Measurements from ENCODE around the gene CAMK4.

Gene CAMK4

DNA sequence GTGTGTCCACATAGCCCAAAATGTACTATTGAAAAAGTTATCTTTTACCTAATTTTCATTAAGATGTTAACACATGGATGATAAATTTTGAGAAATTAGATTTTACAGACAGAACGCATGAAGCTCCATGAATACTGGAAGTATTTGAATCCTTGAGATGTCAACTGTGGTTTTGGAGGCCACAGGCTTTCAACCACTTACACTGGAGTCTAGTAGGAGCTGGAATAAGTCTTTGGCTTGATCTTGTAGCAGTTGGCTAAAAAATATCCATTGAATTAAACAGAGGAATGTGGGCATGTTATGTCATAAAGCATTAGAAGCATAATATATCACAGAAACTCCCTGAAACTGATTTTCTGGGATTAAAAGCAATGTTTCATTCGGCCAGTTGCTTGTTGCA is 52.9 kb downstream of the CAMK4 start:
- no peak for DNase-seq (ENCODE audit: low read depth)
- no peak overlapping the region for H3K4me3 ChIP-seq (ENCODE audit: control insufficient read depth, low read depth, low read length)
- TF ChIP-seq, protein P1, sequence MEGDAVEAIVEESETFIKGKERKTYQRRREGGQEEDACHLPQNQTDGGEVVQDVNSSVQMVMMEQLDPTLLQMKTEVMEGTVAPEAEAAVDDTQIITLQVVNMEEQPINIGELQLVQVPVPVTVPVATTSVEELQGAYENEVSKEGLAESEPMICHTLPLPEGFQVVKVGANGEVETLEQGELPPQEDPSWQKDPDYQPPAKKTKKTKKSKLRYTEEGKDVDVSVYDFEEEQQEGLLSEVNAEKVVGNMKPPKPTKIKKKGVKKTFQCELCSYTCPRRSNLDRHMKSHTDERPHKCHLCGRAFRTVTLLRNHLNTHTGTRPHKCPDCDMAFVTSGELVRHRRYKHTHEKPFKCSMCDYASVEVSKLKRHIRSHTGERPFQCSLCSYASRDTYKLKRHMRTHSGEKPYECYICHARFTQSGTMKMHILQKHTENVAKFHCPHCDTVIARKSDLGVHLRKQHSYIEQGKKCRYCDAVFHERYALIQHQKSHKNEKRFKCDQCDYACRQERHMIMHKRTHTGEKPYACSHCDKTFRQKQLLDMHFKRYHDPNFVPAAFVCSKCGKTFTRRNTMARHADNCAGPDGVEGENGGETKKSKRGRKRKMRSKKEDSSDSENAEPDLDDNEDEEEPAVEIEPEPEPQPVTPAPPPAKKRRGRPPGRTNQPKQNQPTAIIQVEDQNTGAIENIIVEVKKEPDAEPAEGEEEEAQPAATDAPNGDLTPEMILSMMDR (conservative IDR thresholded peaks at IDR 0.05; ENCODE audit: control insufficient read depth, insufficient read depth, low read depth, low read length): no peak

DNA sequence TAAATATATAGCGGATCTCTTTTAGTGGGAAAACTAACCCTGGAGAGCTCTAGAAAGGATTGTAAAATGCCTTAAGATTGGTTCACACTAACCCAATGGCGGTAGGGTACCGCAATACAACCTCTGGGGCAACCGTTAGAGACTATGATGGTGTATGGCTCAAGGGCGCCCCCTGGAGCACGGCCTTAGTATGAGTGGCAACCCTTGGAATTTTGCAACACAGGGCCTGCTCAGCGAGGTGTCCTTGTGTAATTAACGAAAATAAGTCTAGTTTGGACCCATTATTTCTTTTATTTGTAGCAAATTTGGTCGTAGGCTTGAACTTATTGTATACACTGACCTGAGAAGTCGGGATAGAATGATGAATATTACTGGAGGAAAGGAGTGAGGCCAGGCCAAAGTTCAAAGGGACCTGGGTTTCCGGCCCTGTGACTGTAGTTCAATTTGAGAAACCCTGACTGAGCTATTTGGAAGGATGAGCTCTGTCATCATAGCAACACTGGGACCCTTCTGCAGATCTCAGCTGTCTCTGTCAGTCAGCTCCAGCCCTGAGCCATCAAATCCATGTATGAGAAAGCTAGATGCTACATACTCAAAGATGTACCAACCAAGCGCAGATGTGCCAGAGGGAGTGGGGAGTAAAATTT is 54.8 kb downstream of the CAMK4 start:
- no peak overlapping the region for H3K4me3 ChIP-seq (ENCODE audit: control insufficient read depth, low read depth, low read length)
- TF ChIP-seq, protein P1 (conservative IDR thresholded peaks at IDR 0.05; ENCODE audit: control insufficient read depth, insufficient read depth, low read depth, low read length): peak; percentile 61
- DNase-seq (ENCODE audit: low read depth): peak; percentile 24

DNA sequence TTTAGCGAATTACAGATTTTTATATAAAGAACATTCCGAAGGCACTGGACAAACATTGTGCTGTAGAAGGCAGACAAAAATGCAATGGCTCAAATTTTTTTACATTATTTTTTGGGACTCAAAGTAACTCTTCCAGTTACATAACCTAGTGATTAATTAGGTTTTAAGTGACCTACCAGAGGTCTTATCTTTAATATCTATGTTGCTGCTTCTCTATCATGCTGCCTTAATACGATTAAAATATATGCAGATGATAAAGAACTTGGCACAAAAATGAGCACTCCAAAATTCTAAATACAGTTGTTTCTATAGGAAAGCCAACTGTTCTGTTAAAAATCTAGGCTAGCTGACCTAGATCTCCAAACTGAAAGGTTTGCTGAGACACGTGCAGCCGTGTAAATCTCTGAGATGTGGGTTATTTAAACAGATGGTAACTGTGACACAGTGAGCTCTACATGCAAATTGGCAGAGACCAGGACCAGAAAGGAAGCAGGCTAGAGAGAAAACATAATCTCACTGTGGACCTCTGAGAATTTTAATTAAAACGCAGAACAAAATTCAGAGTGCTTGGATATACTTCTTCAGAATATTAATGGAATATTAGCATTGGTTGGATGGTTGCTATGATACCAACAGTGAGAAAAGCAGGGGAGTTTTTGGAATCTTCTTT is 56.2 kb downstream of the CAMK4 start:
- no peak overlapping the region for H3K4me3 ChIP-seq (ENCODE audit: control insufficient read depth, low read depth, low read length)
- no peak for DNase-seq (ENCODE audit: low read depth)
- TF ChIP-seq, protein P1 (conservative IDR thresholded peaks at IDR 0.05; ENCODE audit: control insufficient read depth, insufficient read depth, low read depth, low read length): no peak

DNA sequence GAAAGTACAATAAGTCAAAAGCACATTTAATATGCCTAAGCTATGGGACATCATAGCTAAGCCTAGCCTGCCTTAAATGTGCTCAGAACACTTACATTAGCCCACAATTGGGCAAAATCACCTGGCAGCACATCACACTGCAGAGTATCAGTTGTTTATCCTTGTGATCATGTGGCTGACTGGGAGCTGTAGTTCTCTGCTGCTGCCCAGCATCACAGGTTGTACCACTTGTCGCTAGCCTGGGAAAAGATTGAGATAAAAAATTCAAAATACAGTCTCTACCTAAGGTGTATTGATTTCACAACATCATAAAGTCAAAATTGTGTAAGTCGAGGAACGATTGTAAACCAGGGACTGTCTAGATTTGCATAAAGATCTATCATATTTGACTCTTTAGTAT is 58.6 kb downstream of the CAMK4 start:
- TF ChIP-seq, protein P1 (conservative IDR thresholded peaks at IDR 0.05; ENCODE audit: control insufficient read depth, insufficient read depth, low read depth, low read length): no peak
- no peak overlapping the region for H3K4me3 ChIP-seq (ENCODE audit: control insufficient read depth, low read depth, low read length)
- no peak for DNase-seq (ENCODE audit: low read depth)

DNA sequence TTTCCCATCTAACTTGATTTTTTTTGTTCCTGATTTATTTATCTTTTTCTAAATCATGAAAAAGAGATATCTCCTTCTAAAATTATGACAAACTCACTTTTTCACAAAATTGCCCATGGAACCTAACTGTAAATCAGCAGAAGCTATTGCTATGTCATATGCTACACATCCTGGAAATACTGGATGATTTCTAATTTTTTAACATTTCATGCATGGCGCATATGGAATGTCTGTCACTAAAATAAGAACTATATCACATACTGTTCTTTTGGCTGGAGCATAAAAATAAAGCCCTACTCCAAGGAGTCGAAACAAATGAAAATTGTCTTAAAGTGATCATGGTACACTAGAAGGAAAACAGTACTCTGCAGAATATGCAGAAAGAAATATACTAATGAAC is 60.6 kb downstream of the CAMK4 start:
- TF ChIP-seq, protein P1 (conservative IDR thresholded peaks at IDR 0.05; ENCODE audit: control insufficient read depth, insufficient read depth, low read depth, low read length): no peak
- no peak for DNase-seq (ENCODE audit: low read depth)
- no peak overlapping the region for H3K4me3 ChIP-seq (ENCODE audit: control insufficient read depth, low read depth, low read length)

DNA sequence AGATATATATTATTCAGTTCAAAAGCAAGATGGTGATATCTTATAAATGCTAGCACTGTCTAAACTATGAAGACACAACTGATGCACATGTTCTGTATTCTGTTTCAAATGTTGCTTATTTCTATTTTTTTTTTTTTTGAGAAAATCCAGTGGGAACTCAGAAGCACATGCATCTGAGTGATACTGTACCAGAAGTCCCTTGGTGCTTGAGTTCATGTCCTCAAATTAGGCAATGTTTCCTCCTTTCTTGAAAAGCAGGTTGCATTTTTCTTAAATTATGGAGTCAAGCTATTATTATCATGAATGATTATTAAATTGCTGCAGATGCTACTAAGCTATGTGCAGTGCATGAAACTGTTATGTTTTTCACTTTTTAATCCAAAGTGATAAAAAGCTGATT is 70.4 kb downstream of the CAMK4 start:
- TF ChIP-seq, protein P1 (conservative IDR thresholded peaks at IDR 0.05; ENCODE audit: control insufficient read depth, insufficient read depth, low read depth, low read length): no peak
- no peak overlapping the region for H3K4me3 ChIP-seq (ENCODE audit: control insufficient read depth, low read depth, low read length)
- no peak for DNase-seq (ENCODE audit: low read depth)

All from fibroblast of mammary gland (primary cell).